Mesenchymal stem cell (in vitro differentiated cells and primary cell): ENCODE results near the gene TAS1R2.
"Not testable (repeated sequence)": the region's sequence is repeated elsewhere in the genome, so short reads cannot be mapped to it uniquely, and the experiment has no call there.

Experiments
- DNase-seq: peaks from one replicate; pipeline ENCODE4 v3.0.0-alpha.2; 2013
- H2AFZ ChIP-seq: one replicate; pipeline ENCODE4 v1.6.1; 2013; ENCODE audit warnings: low read depth, mild to moderate bottlenecking, control low read depth, inconsistent platforms, low read length, moderate library complexity
- H2AK5ac ChIP-seq: 2 replicates; pipeline ENCODE4 v1.6.1; 2013; ENCODE audit warnings: low read length, moderate library complexity, mild to moderate bottlenecking, inconsistent platforms; ENCODE audit not compliant: severe bottlenecking
- H2BK120ac ChIP-seq: one replicate; pipeline ENCODE4 v1.6.1; 2013; ENCODE audit warnings: low read depth, mild to moderate bottlenecking, inconsistent platforms, low read length, moderate library complexity
- H2BK12ac ChIP-seq, 2 experiments: one replicate each; pipeline ENCODE4 v1.6.1; 2013; ENCODE audit warnings: inconsistent platforms in 2 of 2, low read length in 2 of 2, mild to moderate bottlenecking in 2 of 2, moderate library complexity in 2 of 2, control low read depth in 1 of 2
- H2BK15ac ChIP-seq: one replicate; pipeline ENCODE4 v1.6.1; 2013; ENCODE audit warnings: mild to moderate bottlenecking, low read depth, inconsistent platforms; ENCODE audit not compliant: poor library complexity, severe bottlenecking
- H2BK5ac ChIP-seq: 2 replicates; pipeline ENCODE4 v1.6.1; 2013; ENCODE audit warnings: low read depth, mild to moderate bottlenecking, low read length, control low read depth, inconsistent platforms; ENCODE audit not compliant: poor library complexity, severe bottlenecking
- H3K14ac ChIP-seq, 2 experiments: one replicate each; pipeline ENCODE4 v1.6.1; 2013; ENCODE audit warnings: inconsistent platforms in 2 of 2, low read length in 2 of 2, control low read depth in 1 of 2, mild to moderate bottlenecking in 1 of 2, moderate library complexity in 1 of 2
- H3K18ac ChIP-seq, 2 experiments: one replicate each; pipeline ENCODE4 v1.6.1; 2013; ENCODE audit warnings: inconsistent platforms in 2 of 2, low read length in 2 of 2, control low read depth in 1 of 2, low read depth in 1 of 2, mild to moderate bottlenecking in 1 of 2
- H3K23ac ChIP-seq, 2 experiments: one replicate each; pipeline ENCODE4 v1.6.1; 2013; ENCODE audit warnings: inconsistent platforms in 2 of 2, low read length in 2 of 2, mild to moderate bottlenecking in 2 of 2, moderate library complexity in 2 of 2, control low read depth in 1 of 2
- H3K27ac ChIP-seq: 2 replicates; pipeline ENCODE4 v1.5.1; 2013; ENCODE audit warnings: mild to moderate bottlenecking, moderate library complexity, low read length, control low read depth, inconsistent platforms; ENCODE audit not compliant: poor library complexity, severe bottlenecking
- H3K27me3 ChIP-seq, 2 experiments: 2 replicates each; pipeline versions ENCODE4 v1.6.1 to v1.7.0; 2013; ENCODE audit warnings: low read length in 2 of 2, mild to moderate bottlenecking in 2 of 2, moderate library complexity in 2 of 2, control low read depth in 1 of 2, inconsistent platforms in 1 of 2; ENCODE audit not compliant: control insufficient read depth in 1 of 2, insufficient read depth in 1 of 2
- H3K36me3 ChIP-seq, 2 experiments: 2 replicates each; pipeline versions ENCODE4 v1.6.1 to v1.7.0; 2013; ENCODE audit warnings: low read length in 2 of 2, control low read depth in 1 of 2, inconsistent platforms in 1 of 2, low read depth in 1 of 2, mild to moderate bottlenecking in 1 of 2; ENCODE audit not compliant: insufficient read depth in 2 of 2, control insufficient read depth in 1 of 2
- H3K4ac ChIP-seq, 2 experiments: one replicate each; pipeline ENCODE4 v1.6.1; 2013; ENCODE audit warnings: inconsistent platforms in 2 of 2, low read length in 2 of 2, mild to moderate bottlenecking in 2 of 2, moderate library complexity in 2 of 2, control low read depth in 1 of 2, low read depth in 1 of 2
- H3K4me1 ChIP-seq: 2 replicates; pipeline ENCODE4 v1.6.1; 2013; ENCODE audit warnings: low read depth, low read length, control low read depth; ENCODE audit not compliant: control insufficient read depth, insufficient read depth
- H3K4me2 ChIP-seq: 2 replicates; pipeline ENCODE4 v1.6.1; 2013; ENCODE audit warnings: low read length, mild to moderate bottlenecking, inconsistent platforms; ENCODE audit not compliant: poor library complexity, severe bottlenecking
- H3K4me3 ChIP-seq, 2 experiments: 2 replicates each; pipeline versions ENCODE4 v1.5.1 to v1.7.0; 2013; ENCODE audit warnings: low read length in 2 of 2, mild to moderate bottlenecking in 2 of 2, control low read depth in 1 of 2, low read depth in 1 of 2; ENCODE audit not compliant: insufficient read depth in 1 of 2
- H3K79me1 ChIP-seq: replicated peaks from 2 replicates; pipeline ENCODE4 v1.6.1; 2013; ENCODE audit warnings: mild to moderate bottlenecking, control low read depth, low read length, inconsistent platforms; ENCODE audit not compliant: poor library complexity, severe bottlenecking
- H3K9ac ChIP-seq: 2 replicates; pipeline ENCODE4 v1.7.0; 2013; ENCODE audit warnings: mild to moderate bottlenecking, low read length, moderate library complexity
- H3K9me3 ChIP-seq: 2 replicates; pipeline ENCODE4 v1.7.0; 2013; ENCODE audit warnings: mild to moderate bottlenecking, low read length; ENCODE audit not compliant: control insufficient read depth
- H4K8ac ChIP-seq: one replicate; pipeline ENCODE4 v1.6.1; 2013; ENCODE audit warnings: inconsistent platforms, mild to moderate bottlenecking, low read length, moderate library complexity
- H4K91ac ChIP-seq: one replicate; pipeline ENCODE4 v1.6.1; 2013; ENCODE audit warnings: mild to moderate bottlenecking, low read length, inconsistent platforms
- WGBS: methylation state at CpG from one replicate; pipeline ENCODE4 v1.1.7; 2013; ENCODE audit warnings: mixed read lengths; 5-methylcytosine and 5-hydroxymethylcytosine counted together

TAS1R2 gene

GRCh38 chr1:18852501-18852900, 7.0 kb downstream of the TAS1R2 start:
- no peak overlapping the region for H2BK120ac ChIP-seq
- no peak overlapping the region for H3K4me3 ChIP-seq
- H2AFZ ChIP-seq, result no peak overlapping the region
- H3K9ac ChIP-seq, result no peak overlapping the region
- H4K91ac ChIP-seq, result no peak overlapping the region
- H2BK5ac ChIP-seq, result no peak overlapping the region
- H3K23ac ChIP-seq, result no peak overlapping the region
- H3K9me3 ChIP-seq, result no peaks in the 10 kb centered on the region
- H3K27ac ChIP-seq, result no peak overlapping the region
- no peak overlapping the region for H4K8ac ChIP-seq
- no peak for DNase-seq
- no peak overlapping the region for H3K18ac ChIP-seq
- no peaks in the 10 kb centered on the region for H3K79me1 ChIP-seq
- no peak overlapping the region for H2AK5ac ChIP-seq
- H3K4ac ChIP-seq, result no peak overlapping the region
- H2BK12ac ChIP-seq, result no peak overlapping the region
- no peak overlapping the region for H2BK15ac ChIP-seq
- H3K27me3 ChIP-seq, result peaks cover 7 to 61% of the 10 kb centered on the region in 2 experiments
- no peak overlapping the region for H3K14ac ChIP-seq
- 53% methylated on average over 5 of the region's 6 CpGs for WGBS
- H3K36me3 ChIP-seq, result no peaks in the 10 kb centered on the region
- peaks cover 1% of the 10 kb centered on the region for H3K4me1 ChIP-seq
- no peak overlapping the region for H3K4me2 ChIP-seq

GRCh38 chr1:18849261-18849711, 10.2 kb downstream of the TAS1R2 start:
- Histone ChIP-seq H3K27me3 (peaks cover 16 to 59% of the 10 kb centered on the region in 2 experiments), H3K4me2 (no peak overlapping the region), H2BK5ac (no peak overlapping the region), H3K9ac (no peak overlapping the region), H2BK12ac (no peak overlapping the region), H2BK120ac (no peak overlapping the region), H3K27ac (no peak overlapping the region), H4K8ac (no peak overlapping the region), H3K4ac (no peak overlapping the region), H3K18ac (no peak overlapping the region), H3K79me1 (no peaks in the 10 kb centered on the region), H3K4me3 (no peak overlapping the region), H2AK5ac (no peak overlapping the region), H2AFZ (no peak overlapping the region), H3K36me3 (no peaks in the 10 kb centered on the region), H2BK15ac (no peak overlapping the region), H3K23ac (no peak overlapping the region), H3K4me1 (peaks cover 1% of the 10 kb centered on the region), H4K91ac (no peak overlapping the region), H3K14ac (no peak overlapping the region), H3K9me3 (no peaks in the 10 kb centered on the region)
- 80% methylated on average over 11 of the region's 11 CpGs for WGBS
- DNase-seq, result no peak

GRCh38 chr1:18847723-18848122, 11.7 kb downstream of the TAS1R2 start:
- H3K14ac ChIP-seq, H3K4me3 ChIP-seq, H2BK12ac ChIP-seq, H2AK5ac ChIP-seq, H2BK120ac ChIP-seq, H3K18ac ChIP-seq, H3K79me1 ChIP-seq, H3K4ac ChIP-seq, H4K91ac ChIP-seq, H2BK5ac ChIP-seq, H3K23ac ChIP-seq, H3K4me2 ChIP-seq, H3K36me3 ChIP-seq, H3K9ac ChIP-seq, H3K9me3 ChIP-seq, H2AFZ ChIP-seq, DNase-seq, H3K4me1 ChIP-seq, H3K27ac ChIP-seq, H2BK15ac ChIP-seq, H4K8ac ChIP-seq: not testable (repeated sequence)
- peaks cover 20 to 54% of the 10 kb centered on the region in 2 experiments for H3K27me3 ChIP-seq
- 94% methylated on average over 2 of the region's 2 CpGs for WGBS

GRCh38 chr1:18840145-18840544, 19.3 kb downstream of the TAS1R2 start:
- Histone ChIP-seq H3K9me3 (no peaks in the 10 kb centered on the region), H3K23ac (no peak overlapping the region), H2BK5ac (no peak overlapping the region), H2BK12ac (no peak overlapping the region), H3K4me1 (peaks cover 1% of the 10 kb centered on the region), H3K14ac (no peak overlapping the region), H3K27ac (no peak overlapping the region), H3K9ac (no peak overlapping the region), H3K4me3 (no peak overlapping the region), H2BK15ac (no peak overlapping the region), H4K8ac (no peak overlapping the region), H2BK120ac (no peak overlapping the region), H2AK5ac (no peak overlapping the region), H3K36me3 (no peaks in the 10 kb centered on the region), H3K18ac (no peak overlapping the region), H3K27me3 (peaks cover 17 to 45% of the 10 kb centered on the region in 2 experiments), H2AFZ (no peak overlapping the region), H3K4me2 (no peak overlapping the region), H3K4ac (no peak overlapping the region), H4K91ac (no peak overlapping the region), H3K79me1 (no peaks in the 10 kb centered on the region)
- WGBS, result 87% methylated on average over 17 of the region's 17 CpGs
- no peak for DNase-seq
